Measurements from ENCODE around the gene CDKL1.
"Not testable (repeated sequence)": the region's sequence is repeated elsewhere in the genome, so short reads cannot be mapped to it uniquely, and the experiment has no call there.

Gene CDKL1

GRCh38 chr14:50335389-50335788 lies 61.3 kb downstream of the CDKL1 start:
- in situ Hi-C loops (cut with MboI; ENCODE audit: low sequenced_read_pairs): no loop called here

GRCh38 chr14:50334211-50334610 lies 62.5 kb downstream of the CDKL1 start:
- in situ Hi-C loops (cut with MboI; ENCODE audit: low sequenced_read_pairs): no loop called here

GRCh38 chr14:50333014-50333509 lies 63.6 kb downstream of the CDKL1 start:
- in situ Hi-C loops (cut with MboI; ENCODE audit: low sequenced_read_pairs): no loop called here

GRCh38 chr14:50331596-50331995 lies 65.1 kb downstream of the CDKL1 start:
- in situ Hi-C loops (cut with MboI; ENCODE audit: low sequenced_read_pairs): no loop called here

- in situ Hi-C loops (cut with MboI; ENCODE audit: low sequenced_read_pairs): loop anchor here (10.0 kb wide), 1 partner anchor 204 kb away; no protein-coding TSS in a partner anchor
These were observed 75.5 kb downstream of the CDKL1 start for GRCh38 chr14:50321009-50321660.

GRCh38 chr14:50320283-50320682 lies 76.4 kb downstream of the CDKL1 start:
- in situ Hi-C loops (cut with MboI; ENCODE audit: low sequenced_read_pairs): loop anchor here (10.0 kb wide), 1 partner anchor 205 kb away; no protein-coding TSS in a partner anchor

GRCh38 chr14:50319721-50320120 lies 77.0 kb downstream of the CDKL1 start:
- in situ Hi-C loops (cut with MboI; ENCODE audit: low sequenced_read_pairs): loop anchor here (10.0 kb wide), 1 partner anchor 205 kb away; no protein-coding TSS in a partner anchor

GRCh38 chr14:50319293-50319692 lies 77.4 kb downstream of the CDKL1 start:
- in situ Hi-C loops (cut with MboI; ENCODE audit: low sequenced_read_pairs): no loop called here

GRCh38 chr14:50318031-50318626 lies 78.6 kb downstream of the CDKL1 start:
- in situ Hi-C loops (cut with MboI; ENCODE audit: low sequenced_read_pairs): no loop called here

- in situ Hi-C loops (cut with MboI; ENCODE audit: low sequenced_read_pairs): not testable (repeated sequence)
These were observed 82.6 kb downstream of the CDKL1 start for GRCh38 chr14:50314098-50314497.

GRCh38 chr14:50312734-50313054 lies 84.0 kb downstream of the CDKL1 start:
- in situ Hi-C loops (cut with MboI; ENCODE audit: low sequenced_read_pairs): no loop called here

- in situ Hi-C loops (cut with MboI; ENCODE audit: low sequenced_read_pairs): no loop called here
These were observed 84.5 kb downstream of the CDKL1 start, which contains the start of the genes DMAC2L and L2HGDH for GRCh38 chr14:50311972-50312733. DMAC2L (plus strand) TSS chr14:50312324; CDS start chr14:50321488, 9,164 bp downstream. L2HGDH (minus strand) TSS chr14:50312229; CDS start chr14:50312150, 79 bp downstream.

- in situ Hi-C loops (cut with MboI; ENCODE audit: low sequenced_read_pairs): no loop called here
These were observed 85.2 kb downstream of the CDKL1 start for GRCh38 chr14:50311337-50311971.

- in situ Hi-C loops (cut with MboI; ENCODE audit: low sequenced_read_pairs): no loop called here
These were observed 86.2 kb downstream of the CDKL1 start for GRCh38 chr14:50310445-50310844.

GRCh38 chr14:50308363-50308915 lies 88.2 kb downstream of the CDKL1 start:
- in situ Hi-C loops (cut with MboI; ENCODE audit: low sequenced_read_pairs): no loop called here

- in situ Hi-C loops (cut with MboI; ENCODE audit: low sequenced_read_pairs): no loop called here
These were observed 92.8 kb downstream of the CDKL1 start for GRCh38 chr14:50303744-50304471.

GRCh38 chr14:50301914-50302313 lies 94.8 kb downstream of the CDKL1 start:
- in situ Hi-C loops (cut with MboI; ENCODE audit: low sequenced_read_pairs): no loop called here

- in situ Hi-C loops (cut with MboI; ENCODE audit: low sequenced_read_pairs): no loop called here
These were observed 97.1 kb downstream of the CDKL1 start for GRCh38 chr14:50299585-50299984.

GRCh38 chr14:50290306-50290705 lies 106.4 kb downstream of the CDKL1 start:
- in situ Hi-C loops (cut with MboI; ENCODE audit: low sequenced_read_pairs): no loop called here

- in situ Hi-C loops (cut with MboI; ENCODE audit: low sequenced_read_pairs): no loop called here
These were observed 108.5 kb downstream of the CDKL1 start for GRCh38 chr14:50288146-50288545.
